ENCODE data around the gene SLMAP. TPM values are rescaled to one million over a fixed set of nuclear protein-coding genes. Genes with fewer than 3 reads are reported as not detected.

Gene SLMAP
- total and polyA plus RNA-seq, 2 of the 4 experiments (the other 2 are of a cell fraction): 15.5 to 26.5 TPM

DNA sequence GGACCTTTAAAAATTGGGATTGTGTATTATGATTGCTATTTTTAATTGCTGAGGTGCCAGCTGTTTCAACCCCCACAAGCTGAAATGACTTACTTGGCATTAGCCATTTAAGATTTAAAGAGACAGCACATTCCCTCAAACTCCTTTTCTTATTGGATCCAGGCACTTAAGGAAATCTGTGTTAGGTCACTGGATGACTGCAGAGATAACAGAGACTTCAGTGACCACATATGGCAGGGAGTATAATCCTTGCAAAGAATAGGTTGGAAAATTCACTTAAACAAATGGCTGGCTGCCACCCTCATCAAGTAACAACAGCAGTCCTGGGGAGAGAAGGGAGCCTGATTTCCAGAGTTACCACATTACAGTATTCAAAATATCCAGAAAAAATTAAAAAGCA is 66.6 kb downstream of the SLMAP start:
- intact Hi-C loops (cut with micrococcal nuclease): no loop called here
- TF ChIP-seq, protein P1, sequence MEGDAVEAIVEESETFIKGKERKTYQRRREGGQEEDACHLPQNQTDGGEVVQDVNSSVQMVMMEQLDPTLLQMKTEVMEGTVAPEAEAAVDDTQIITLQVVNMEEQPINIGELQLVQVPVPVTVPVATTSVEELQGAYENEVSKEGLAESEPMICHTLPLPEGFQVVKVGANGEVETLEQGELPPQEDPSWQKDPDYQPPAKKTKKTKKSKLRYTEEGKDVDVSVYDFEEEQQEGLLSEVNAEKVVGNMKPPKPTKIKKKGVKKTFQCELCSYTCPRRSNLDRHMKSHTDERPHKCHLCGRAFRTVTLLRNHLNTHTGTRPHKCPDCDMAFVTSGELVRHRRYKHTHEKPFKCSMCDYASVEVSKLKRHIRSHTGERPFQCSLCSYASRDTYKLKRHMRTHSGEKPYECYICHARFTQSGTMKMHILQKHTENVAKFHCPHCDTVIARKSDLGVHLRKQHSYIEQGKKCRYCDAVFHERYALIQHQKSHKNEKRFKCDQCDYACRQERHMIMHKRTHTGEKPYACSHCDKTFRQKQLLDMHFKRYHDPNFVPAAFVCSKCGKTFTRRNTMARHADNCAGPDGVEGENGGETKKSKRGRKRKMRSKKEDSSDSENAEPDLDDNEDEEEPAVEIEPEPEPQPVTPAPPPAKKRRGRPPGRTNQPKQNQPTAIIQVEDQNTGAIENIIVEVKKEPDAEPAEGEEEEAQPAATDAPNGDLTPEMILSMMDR (conservative IDR thresholded peaks at IDR 0.05; ENCODE audit: low read depth, low read length): no peak
- no peak for TF ChIP-seq MXI1 (IDR thresholded peaks at IDR 0.05; ENCODE audit: borderline replicate concordance, low read depth, low read length)
- TF ChIP-seq CHD1 (IDR thresholded peaks at IDR 0.05; ENCODE audit: low read depth, low read length): no peak
- TF ChIP-seq MAZ (IDR thresholded peaks at IDR 0.05; ENCODE audit: borderline replicate concordance, low read depth, low read length): no peak
- no peak for TF ChIP-seq SMC3 (IDR thresholded peaks at IDR 0.05; ENCODE audit: low read depth, low read length)
- TF ChIP-seq CEBPB (IDR thresholded peaks at IDR 0.05; ENCODE audit: low read depth, low read length): no peak
- no peak for TF ChIP-seq FOS (IDR thresholded peaks at IDR 0.05; ENCODE audit: low read depth, low read length)
- no peak for TF ChIP-seq RAD21 (IDR thresholded peaks at IDR 0.05; ENCODE audit: low read length)
- TF ChIP-seq, protein P2, sequence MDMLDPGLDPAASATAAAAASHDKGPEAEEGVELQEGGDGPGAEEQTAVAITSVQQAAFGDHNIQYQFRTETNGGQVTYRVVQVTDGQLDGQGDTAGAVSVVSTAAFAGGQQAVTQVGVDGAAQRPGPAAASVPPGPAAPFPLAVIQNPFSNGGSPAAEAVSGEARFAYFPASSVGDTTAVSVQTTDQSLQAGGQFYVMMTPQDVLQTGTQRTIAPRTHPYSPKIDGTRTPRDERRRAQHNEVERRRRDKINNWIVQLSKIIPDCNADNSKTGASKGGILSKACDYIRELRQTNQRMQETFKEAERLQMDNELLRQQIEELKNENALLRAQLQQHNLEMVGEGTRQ (IDR thresholded peaks at IDR 0.05; ENCODE audit: low read depth, low read length): no peak
- TF ChIP-seq RFX5 (IDR thresholded peaks at IDR 0.05; ENCODE audit: low read depth, low read length): no peak
- TF ChIP-seq, protein P3, sequence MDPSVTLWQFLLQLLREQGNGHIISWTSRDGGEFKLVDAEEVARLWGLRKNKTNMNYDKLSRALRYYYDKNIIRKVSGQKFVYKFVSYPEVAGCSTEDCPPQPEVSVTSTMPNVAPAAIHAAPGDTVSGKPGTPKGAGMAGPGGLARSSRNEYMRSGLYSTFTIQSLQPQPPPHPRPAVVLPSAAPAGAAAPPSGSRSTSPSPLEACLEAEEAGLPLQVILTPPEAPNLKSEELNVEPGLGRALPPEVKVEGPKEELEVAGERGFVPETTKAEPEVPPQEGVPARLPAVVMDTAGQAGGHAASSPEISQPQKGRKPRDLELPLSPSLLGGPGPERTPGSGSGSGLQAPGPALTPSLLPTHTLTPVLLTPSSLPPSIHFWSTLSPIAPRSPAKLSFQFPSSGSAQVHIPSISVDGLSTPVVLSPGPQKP (IDR thresholded peaks at IDR 0.05; ENCODE audit: borderline replicate concordance, low read depth, low read length): no peak
- TF ChIP-seq RCOR1 (IDR thresholded peaks at IDR 0.05; ENCODE audit: insufficient replicate concordance, low read length): no peak
- no peak for TF ChIP-seq MAFK (IDR thresholded peaks at IDR 0.05; ENCODE audit: low read depth, low read length)
- no peak for TF ChIP-seq NFE2L2 (IDR thresholded peaks at IDR 0.05; ENCODE audit: low read depth, low read length)
- TF ChIP-seq POLR2A (IDR thresholded peaks at IDR 0.05; ENCODE audit: low read depth, low read length): no peak
- TF ChIP-seq BHLHE40 (IDR thresholded peaks at IDR 0.05; ENCODE audit: low read depth, low read length): no peak

More for the DNA sequence above, 66.6 kb downstream of the SLMAP start:
- no peak overlapping the region for H4K8ac ChIP-seq (ENCODE audit: low read depth in 2 of 2, low read length in 2 of 2)
- dilution Hi-C loops (cut with HindIII; ENCODE audit: low sequenced_read_pairs, unreplicated experiment) (no loop called here), in situ Hi-C loops (cut with MboI; ENCODE audit: low sequenced_read_pairs) (no loop called here)
- H3K14ac ChIP-seq (replicated peaks; ENCODE audit: low read depth, low read length): no peak overlapping the region
- peaks cover 30 to 40% of the 10 kb centered on the region in 2 experiments for H3K79me1 ChIP-seq (ENCODE audit: low read depth in 1 of 2, low read length in 2 of 2)
- H3K4me1 ChIP-seq (ENCODE audit: control insufficient read depth, insufficient read depth, low read length): peaks cover 6% of the 10 kb centered on the region
- H2AK5ac ChIP-seq (ENCODE audit: low read depth, low read length): no peak overlapping the region
- BruUV-seq (replicated peaks): no TSS peak
- peaks cover 8% of the 10 kb centered on the region; the same call in 1 of the 2 replicates for H3K9me1 ChIP-seq (ENCODE audit: insufficient read depth, low read length)
- no peak overlapping the region for H2BK5ac ChIP-seq (ENCODE audit: low read depth, low read length, poor library complexity, severe bottlenecking)
- H3K36me3 ChIP-seq (ENCODE audit: control insufficient read depth, insufficient read depth, low read length): no peaks in the 10 kb centered on the region
- H3K4me3 ChIP-seq (ENCODE audit: insufficient read depth, low read depth, low read length): no peak overlapping the region
- DNase-seq (no peak), ATAC-seq (ENCODE audit: low read depth) (no peak)
- H3K18ac ChIP-seq (ENCODE audit: low read depth, low read length): no peak overlapping the region
- H2BK120ac ChIP-seq (ENCODE audit: low read depth, low read length): no peak overlapping the region
- no peak overlapping the region for H2BK20ac ChIP-seq (ENCODE audit: low read depth, low read length)
- H3K9ac ChIP-seq (ENCODE audit: low read depth, low read length): no peak overlapping the region
- ChIA-PET POLR2A (ENCODE audit: unreplicated experiment) (no interaction called here), CTCF (no interaction called here)
- H2AK9ac ChIP-seq (replicated peaks; ENCODE audit: low read depth, low read length, poor library complexity): no peak overlapping the region
- no peak overlapping the region for H4K91ac ChIP-seq (ENCODE audit: insufficient read depth, low read depth, low read length)
- no peaks in the 10 kb centered on the region for H3K9me3 ChIP-seq (ENCODE audit: control insufficient read depth, insufficient read depth, low read length)
- no peak overlapping the region for H2BK15ac ChIP-seq (ENCODE audit: low read depth, low read length)
- H3K4me2 ChIP-seq (ENCODE audit: low read depth, low read length): no peak overlapping the region
- H3K56ac ChIP-seq (ENCODE audit: extremely low read depth, insufficient read depth, low read length): no peak overlapping the region
- no peak overlapping the region for H2AFZ ChIP-seq (replicated peaks; ENCODE audit: low read length, poor library complexity)
- no peak overlapping the region for H3K4ac ChIP-seq (ENCODE audit: low read depth, low read length)
- H3K27me3 ChIP-seq (ENCODE audit: control insufficient read depth, insufficient read depth, low read length): no peaks in the 10 kb centered on the region
- H4K5ac ChIP-seq (ENCODE audit: low read depth, low read length): no peak overlapping the region
- H4K20me1 ChIP-seq (ENCODE audit: insufficient read depth, low read length): peaks cover 25% of the 10 kb centered on the region
- no peak overlapping the region for H3K27ac ChIP-seq (ENCODE audit: insufficient read depth, low read length)
- H3K23ac ChIP-seq (ENCODE audit: low read depth, low read length): no peak overlapping the region
